Endothelial cell of umbilical vein (primary cell): ENCODE measurements around the gene AGBL4. TPM values are rescaled to one million over a fixed set of nuclear protein-coding genes. Genes with fewer than 3 reads are reported as not detected.

Source experiments
- Bru-seq: library from RNA; stranded (reverse); fragments of 400-500 nt; gene quantifications from one replicate; lab custom pipeline; 2021; lab: Mats Ljungman, UMichigan
- BruChase-seq, 2 experiments: library from RNA; stranded (reverse); fragments of 400-500 nt; gene quantifications; one replicate each; lab custom pipeline; 2021; lab: Mats Ljungman, UMichigan
- BruUV-seq: library from RNA; stranded (reverse); fragments of 400-500 nt; replicated peaks from 2 replicates; lab custom pipeline; 2021; lab: Mats Ljungman, UMichigan
- CTCF ChIA-PET: fragments of 300-600, 350-600 bp; sonication (Branson Sonifier 250); formaldehyde crosslinking; loops from one replicate; lab custom pipeline; 2021; ENCODE audit warnings: antibody characterized with exemption, inconsistent platforms; lab: Charles Lee
- POLR2A ChIA-PET: fragments of 300-600, 350-600 bp; sonication (Branson Sonifier 250); formaldehyde crosslinking; loops from one replicate; lab custom pipeline; 2021; ENCODE audit warnings: antibody characterized with exemption, inconsistent platforms; lab: Charles Lee
- DNase-seq: peaks from one replicate; pipeline ENCODE4 v3.0.0-alpha.2; 2011; ENCODE audit warnings: low read depth, low spot score
- FAIRE-seq: peaks from 2 replicates; lab custom pipeline; 2011; peaks lifted over from hg19 to GRCh38; lab: Jason Lieb, UNC
- H2AFZ ChIP-seq: 2 replicates; pipeline ENCODE4 v1.6.0; 2012; ENCODE audit warnings: low read depth, low read length, control low read depth, inconsistent platforms
- H3K27ac ChIP-seq: 2 replicates; pipeline ENCODE4 v1.5.1; 2011; ENCODE audit warnings: low read depth, mild to moderate bottlenecking, control low read depth, low read length, moderate library complexity; ENCODE audit not compliant: insufficient read depth
- H3K27me3 ChIP-seq, 2 experiments: 2 replicates each; pipeline versions ENCODE4 v1.6.0 to v1.6.1; 2011; ENCODE audit warnings: low read length in 2 of 2, mixed read lengths in 1 of 2; ENCODE audit not compliant: control insufficient read depth in 2 of 2, insufficient read depth in 2 of 2
- H3K36me3 ChIP-seq, 2 experiments: 2 replicates in 1 of 2; 3 replicates in 1 of 2; pipeline ENCODE4 v1.5.1; 2011; ENCODE audit warnings: low read length in 2 of 2, mild to moderate bottlenecking in 1 of 2, moderate library complexity in 1 of 2; ENCODE audit not compliant: control insufficient read depth in 2 of 2, insufficient read depth in 2 of 2; ENCODE audit errors: extremely low read depth in 1 of 2
- H3K4me1 ChIP-seq: 3 replicates; pipeline ENCODE4 v1.5.1; 2011; ENCODE audit warnings: mild to moderate bottlenecking, low read length; ENCODE audit not compliant: control insufficient read depth, insufficient read depth; ENCODE audit errors: extremely low read depth
- H3K4me2 ChIP-seq: 2 replicates; pipeline ENCODE4 v1.6.1; 2011; ENCODE audit warnings: low read length, control low read depth, mixed read lengths; ENCODE audit not compliant: insufficient read depth
- H3K4me3 ChIP-seq, 3 experiments: fragments of 200-600 bp in 1 of 3; sonication (generic), shearing (Covaris generic) in 1 of 3; replicated peaks in 1 of 3; 2 replicates each; pipeline ENCODE4 v1.5.1; 2011 to 2016; ENCODE audit warnings: control low read depth in 3 of 3, low read length in 3 of 3, mild to moderate bottlenecking in 2 of 3, inconsistent platforms in 1 of 3, low read depth in 1 of 3, moderate library complexity in 1 of 3; ENCODE audit not compliant: insufficient read depth in 1 of 3
- H3K79me2 ChIP-seq: 2 replicates; pipeline ENCODE4 v1.6.0; 2012; ENCODE audit warnings: low read length, inconsistent platforms; ENCODE audit not compliant: control insufficient read depth, insufficient read depth
- H3K9ac ChIP-seq: replicated peaks from 2 replicates; pipeline ENCODE3; 2011; ENCODE audit warnings: low read length, control low read depth; ENCODE audit not compliant: insufficient read depth; ENCODE audit errors: extremely low read depth
- H3K9me1 ChIP-seq: replicated peaks from 3 replicates; pipeline ENCODE4 v1.6.0; 2011; ENCODE audit warnings: mild to moderate bottlenecking, low read length; ENCODE audit not compliant: control insufficient read depth, insufficient read depth; ENCODE audit errors: extremely low read depth
- H3K9me3 ChIP-seq: replicated peaks from 2 replicates; pipeline ENCODE4 v1.5.1; 2012; ENCODE audit warnings: low read length, inconsistent platforms; ENCODE audit not compliant: control insufficient read depth, insufficient read depth
- H4K20me1 ChIP-seq: replicated peaks from 2 replicates; pipeline ENCODE3; 2011; ENCODE audit warnings: mild to moderate bottlenecking, low read length; ENCODE audit not compliant: control insufficient read depth, insufficient read depth; ENCODE audit errors: extremely low read depth
- CTCF ChIP-seq, 2 donors: IDR thresholded peaks; 1 replicate in 1 of 2; 2 replicates in 1 of 2; pipeline ENCODE4 v1.5.1; 2011; ENCODE audit warnings: low read length in 2 of 2, mild to moderate bottlenecking in 2 of 2, moderate library complexity in 2 of 2, control low read depth in 1 of 2, inconsistent platforms in 1 of 2, low read depth in 1 of 2; ENCODE audit not compliant: insufficient read depth in 1 of 2; ENCODE audit errors: extremely low read depth in 1 of 2
- EZH2 ChIP-seq: IDR thresholded peaks from 2 replicates; pipeline ENCODE4 v1.6.1; 2012; ENCODE audit warnings: borderline replicate concordance, low read depth, mild to moderate bottlenecking, moderate library complexity, low read length, inconsistent platforms; ENCODE audit not compliant: severe bottlenecking
- FOS ChIP-seq: IDR thresholded peaks from 2 replicates; pipeline ENCODE4 v1.6.1; 2011; ENCODE audit warnings: mild to moderate bottlenecking, low read length, moderate library complexity, borderline replicate concordance; ENCODE audit not compliant: insufficient read depth
- GATA2 ChIP-seq: IDR thresholded peaks from 2 replicates; pipeline ENCODE4 v1.7.0; 2011; ENCODE audit warnings: low read depth, mild to moderate bottlenecking, moderate library complexity, mixed read lengths, low read length; ENCODE audit not compliant: insufficient read length, insufficient read depth
- JUN ChIP-seq: IDR thresholded peaks from 2 replicates; pipeline ENCODE4 v1.6.1; 2011; ENCODE audit warnings: borderline replicate concordance, low read depth; ENCODE audit not compliant: insufficient read length, insufficient read depth
- MAX ChIP-seq: IDR thresholded peaks from 2 replicates; pipeline ENCODE4 v1.6.1; 2011; ENCODE audit not compliant: insufficient read depth, insufficient read length
- MYC ChIP-seq: IDR thresholded peaks from one replicate; pipeline ENCODE4 v1.6.1; 2011; ENCODE audit warnings: mild to moderate bottlenecking, low read depth, low read length
- POLR2A ChIP-seq: IDR thresholded peaks from 2 replicates; pipeline ENCODE4 v1.6.1; 2012; ENCODE audit warnings: low read depth, mild to moderate bottlenecking, control low read depth, low read length
- POLR2AphosphoS5 ChIP-seq: IDR thresholded peaks from 2 replicates; pipeline ENCODE4 v1.6.1; 2012; ENCODE audit warnings: low read depth, mild to moderate bottlenecking, control low read depth, low read length, moderate library complexity; ENCODE audit not compliant: insufficient read depth
- dilution Hi-C: fragments of 300-500 bp; cut with MboI; formaldehyde crosslinking; loops from one replicate; pipeline ENCODE4 v1.15.0; 2019; ENCODE audit warnings: low sequenced_read_pairs; ENCODE audit not compliant: extremely low pct_ligation_motif_present
- intact Hi-C: fragments of 100-400 bp; cut with micrococcal nuclease; formaldehyde crosslinking; loops from one replicate; pipeline ENCODE4 v1.10.0; 2022
- long read RNA-seq: library from polyadenylated mRNA; stranded (forward); transcript quantifications from one replicate; pipeline ENCODE4 v2.0.0, GENCODE V29; 2021
- polyA minus RNA-seq, 3 experiments: library from RNA; depleted of rRNA, polyadenylated mRNA; stranded (reverse); fragments of >200 nt; gene quantifications; 1 replicate in 1 of 3; 2 replicates in 2 of 3; pipeline ENCODE4 v1.2.3, GENCODE V29; 2011
- polyA plus RNA-seq, 4 experiments: library from polyadenylated mRNA; depleted of rRNA in 3 of 4; stranded (reverse) in 3 of 4; unstranded in 1 of 4; fragments of >200 nt; gene quantifications; 2 replicates each; pipeline versions ENCODE4 v1.2.1 to v1.2.3, GENCODE V29; 2011 to 2012; ENCODE audit warnings: missing spikeins in 1 of 4
- total RNA-seq: library from RNA; stranded (reverse); gene quantifications from 2 replicates; pipeline ENCODE4 v1.2.3, GENCODE V29; 2021

Gene AGBL4
- total RNA-seq (not detected in 2 replicates), polyA plus RNA-seq (not detected in 2 replicates), polyA minus RNA-seq (not detected in 2 replicates), Bru-seq, nascent RNA (percentile 1 among the genes with signal in this experiment), BruChase-seq, experiment 1, labeled RNA remaining after a 6-hour chase (percentile 1 among the genes with signal in this experiment), BruChase-seq, experiment 2, labeled RNA remaining after a 2-hour chase (percentile 1 among the genes with signal in this experiment)
- not detected in 2 replicates for polyA plus RNA-seq (2011; cell fraction: cytosol; rRNA removed)
- not detected in 2 replicates for polyA plus RNA-seq (2011; cell fraction: nucleus; rRNA removed)
- polyA plus RNA-seq (2012), result not detected in 2 replicates
- not detected for polyA minus RNA-seq (2011; cell fraction: cytosol; rRNA and poly(A)+ RNA removed)
- not detected in 2 replicates for polyA minus RNA-seq (2011; cell fraction: nucleus; rRNA and poly(A)+ RNA removed)
- long read RNA-seq, result 0 reads

- Histone ChIP-seq H3K79me2 (no peaks in the 10 kb centered on the region), H3K27ac (no peak within 1 kb of the TSS), H3K4me3 (peak within 1 kb of the TSS in 1 of 3 experiments; percentile 30), H3K9ac (no peak within 1 kb of the TSS), H3K9me1 (no peaks in the 10 kb centered on the region), H4K20me1 (no peaks in the 10 kb centered on the region), H3K9me3 (no peaks in the 10 kb centered on the region), H3K27me3 (no peaks in the 10 kb centered on the region), H3K4me2 (no peak within 1 kb of the TSS), H2AFZ (peak within 1 kb of the TSS; percentile 57), H3K4me1 (no peaks in the 10 kb centered on the region), H3K36me3 (no peaks in the 10 kb centered on the region)
- dilution Hi-C loops (no loop called here), intact Hi-C loops (no loop called here)
- TF ChIP-seq GATA2, result no peak
- no peak for TF ChIP-seq EZH2
- TF ChIP-seq MYC, result no peak
- TF ChIP-seq POLR2AphosphoS5, result no peak
- TF ChIP-seq FOS, result no peak
- TF ChIP-seq MAX, result no peak
- TF ChIP-seq JUN, result no peak
- no peak for TF ChIP-seq CTCF (IDR thresholded peaks at IDR 0.05; ENCODE audit: extremely low read depth in 1 of 2, insufficient read depth in 1 of 2, low read depth in 1 of 2, low read length in 2 of 2)
- TF ChIP-seq POLR2A, result no peak
- DNase-seq (peak; percentile 5), FAIRE-seq (no peak)
- ChIA-PET CTCF (no interaction called here), POLR2A (no interaction called here)
- no TSS peak for BruUV-seq
Measured at GRCh38 chr1:50023292-50024159, at the start of gene AGBL4. AGBL4 (minus strand) TSS chr1:50023954.
